Endothelial cell of umbilical vein (primary cell): ENCODE data around the gene CIDEA. TPM values are rescaled to one million over a fixed set of nuclear protein-coding genes. Genes with fewer than 3 reads are reported as not detected.
"Not testable (repeated sequence)": the region's sequence is repeated elsewhere in the genome, so short reads cannot be mapped to it uniquely, and the experiment has no call there.

Source experiments
- BruUV-seq: library from RNA; stranded (reverse); fragments of 400-500 nt; replicated peaks from 2 replicates; lab custom pipeline; 2021; lab: Mats Ljungman, UMichigan
- CTCF ChIA-PET: fragments of 300-600, 350-600 bp; sonication (Branson Sonifier 250); formaldehyde crosslinking; loops from one replicate; lab custom pipeline; 2021; ENCODE audit warnings: antibody characterized with exemption, inconsistent platforms; lab: Charles Lee
- POLR2A ChIA-PET: fragments of 300-600, 350-600 bp; sonication (Branson Sonifier 250); formaldehyde crosslinking; loops from one replicate; lab custom pipeline; 2021; ENCODE audit warnings: antibody characterized with exemption, inconsistent platforms; lab: Charles Lee
- DNase-seq: peaks from one replicate; pipeline ENCODE4 v3.0.0-alpha.2; 2011; ENCODE audit warnings: low read depth, low spot score
- FAIRE-seq: peaks from 2 replicates; lab custom pipeline; 2011; peaks lifted over from hg19 to GRCh38; lab: Jason Lieb, UNC
- H2AFZ ChIP-seq: 2 replicates; pipeline ENCODE4 v1.6.0; 2012; ENCODE audit warnings: low read depth, low read length, control low read depth, inconsistent platforms
- H3K27ac ChIP-seq: 2 replicates; pipeline ENCODE4 v1.5.1; 2011; ENCODE audit warnings: low read depth, mild to moderate bottlenecking, control low read depth, low read length, moderate library complexity; ENCODE audit not compliant: insufficient read depth
- H3K27me3 ChIP-seq, 2 experiments: 2 replicates each; pipeline versions ENCODE4 v1.6.0 to v1.6.1; 2011; ENCODE audit warnings: low read length in 2 of 2, mixed read lengths in 1 of 2; ENCODE audit not compliant: control insufficient read depth in 2 of 2, insufficient read depth in 2 of 2
- H3K36me3 ChIP-seq, 2 experiments: 2 replicates in 1 of 2; 3 replicates in 1 of 2; pipeline ENCODE4 v1.5.1; 2011; ENCODE audit warnings: low read length in 2 of 2, mild to moderate bottlenecking in 1 of 2, moderate library complexity in 1 of 2; ENCODE audit not compliant: control insufficient read depth in 2 of 2, insufficient read depth in 2 of 2; ENCODE audit errors: extremely low read depth in 1 of 2
- H3K4me1 ChIP-seq: 3 replicates; pipeline ENCODE4 v1.5.1; 2011; ENCODE audit warnings: mild to moderate bottlenecking, low read length; ENCODE audit not compliant: control insufficient read depth, insufficient read depth; ENCODE audit errors: extremely low read depth
- H3K4me2 ChIP-seq: 2 replicates; pipeline ENCODE4 v1.6.1; 2011; ENCODE audit warnings: low read length, control low read depth, mixed read lengths; ENCODE audit not compliant: insufficient read depth
- H3K4me3 ChIP-seq, 3 experiments: fragments of 200-600 bp in 1 of 3; sonication (generic), shearing (Covaris generic) in 1 of 3; replicated peaks in 1 of 3; 2 replicates each; pipeline ENCODE4 v1.5.1; 2011 to 2016; ENCODE audit warnings: control low read depth in 3 of 3, low read length in 3 of 3, mild to moderate bottlenecking in 2 of 3, inconsistent platforms in 1 of 3, low read depth in 1 of 3, moderate library complexity in 1 of 3; ENCODE audit not compliant: insufficient read depth in 1 of 3
- H3K79me2 ChIP-seq: 2 replicates; pipeline ENCODE4 v1.6.0; 2012; ENCODE audit warnings: low read length, inconsistent platforms; ENCODE audit not compliant: control insufficient read depth, insufficient read depth
- H3K9ac ChIP-seq: replicated peaks from 2 replicates; pipeline ENCODE3; 2011; ENCODE audit warnings: low read length, control low read depth; ENCODE audit not compliant: insufficient read depth; ENCODE audit errors: extremely low read depth
- H3K9me1 ChIP-seq: replicated peaks from 3 replicates; pipeline ENCODE4 v1.6.0; 2011; ENCODE audit warnings: mild to moderate bottlenecking, low read length; ENCODE audit not compliant: control insufficient read depth, insufficient read depth; ENCODE audit errors: extremely low read depth
- H3K9me3 ChIP-seq: replicated peaks from 2 replicates; pipeline ENCODE4 v1.5.1; 2012; ENCODE audit warnings: low read length, inconsistent platforms; ENCODE audit not compliant: control insufficient read depth, insufficient read depth
- H4K20me1 ChIP-seq: replicated peaks from 2 replicates; pipeline ENCODE3; 2011; ENCODE audit warnings: mild to moderate bottlenecking, low read length; ENCODE audit not compliant: control insufficient read depth, insufficient read depth; ENCODE audit errors: extremely low read depth
- dilution Hi-C: fragments of 300-500 bp; cut with MboI; formaldehyde crosslinking; loops from one replicate; pipeline ENCODE4 v1.15.0; 2019; ENCODE audit warnings: low sequenced_read_pairs; ENCODE audit not compliant: extremely low pct_ligation_motif_present
- intact Hi-C: fragments of 100-400 bp; cut with micrococcal nuclease; formaldehyde crosslinking; loops from one replicate; pipeline ENCODE4 v1.10.0; 2022
- polyA plus RNA-seq, 4 experiments: library from polyadenylated mRNA; depleted of rRNA in 3 of 4; stranded (reverse) in 3 of 4; unstranded in 1 of 4; fragments of >200 nt; gene quantifications; 2 replicates each; pipeline versions ENCODE4 v1.2.1 to v1.2.3, GENCODE V29; 2011 to 2012; ENCODE audit warnings: missing spikeins in 1 of 4
- total RNA-seq: library from RNA; stranded (reverse); gene quantifications from 2 replicates; pipeline ENCODE4 v1.2.3, GENCODE V29; 2021

The CIDEA gene
- total and polyA plus RNA-seq, 2 donors (not counting 3 experiments of a cell fraction or from before 2014, with no cell fraction given), result 0.42 TPM; not detected in 1

GRCh38 chr18:12227399-12228186 lies 26.6 kb upstream of the CIDEA start:
- H3K4me1 ChIP-seq, H3K36me3 ChIP-seq, H3K27ac ChIP-seq, H3K9me1 ChIP-seq, H3K9ac ChIP-seq, DNase-seq, H3K4me3 ChIP-seq, dilution Hi-C loops, intact Hi-C loops, H3K79me2 ChIP-seq, H3K9me3 ChIP-seq, H3K4me2 ChIP-seq, H3K27me3 ChIP-seq, BruUV-seq, H4K20me1 ChIP-seq, POLR2A ChIA-PET, FAIRE-seq, CTCF ChIA-PET, H2AFZ ChIP-seq: not testable (repeated sequence)

- DNase-seq, POLR2A ChIA-PET: not testable (repeated sequence)
- FAIRE-seq, result peak; percentile 26
Observed at GRCh38 chr18:12228308-12228707, 25.9 kb upstream of the CIDEA start.

GRCh38 chr18:12230561-12230960 lies 23.6 kb upstream of the CIDEA start:
- H4K20me1 ChIP-seq, DNase-seq, CTCF ChIA-PET, H3K79me2 ChIP-seq, H3K9me3 ChIP-seq, H3K9ac ChIP-seq, H2AFZ ChIP-seq, H3K4me1 ChIP-seq, POLR2A ChIA-PET, H3K4me2 ChIP-seq, dilution Hi-C loops, FAIRE-seq, H3K9me1 ChIP-seq, H3K27ac ChIP-seq, H3K36me3 ChIP-seq, H3K27me3 ChIP-seq, BruUV-seq, H3K4me3 ChIP-seq: not testable (repeated sequence)
- intact Hi-C loops, result loop anchor here (10.0 kb wide), 2 partner anchors 576 to 1626 kb away; no protein-coding TSS in a partner anchor

More at GRCh38 chr18:12228308-12228707, 25.9 kb upstream of the CIDEA start:
- H3K9me1 ChIP-seq, H3K4me2 ChIP-seq, H3K36me3 ChIP-seq, H3K4me3 ChIP-seq, H3K4me1 ChIP-seq, dilution Hi-C loops, H4K20me1 ChIP-seq, H3K27ac ChIP-seq, H3K9ac ChIP-seq, CTCF ChIA-PET, H2AFZ ChIP-seq, H3K27me3 ChIP-seq, H3K9me3 ChIP-seq, BruUV-seq, intact Hi-C loops, H3K79me2 ChIP-seq: not testable (repeated sequence)
